Stimulated activated CD4-positive, alpha-beta T cell treated with anti-CD3 and anti-CD28 coated beads, TNF-alpha, amount 100 ng/mL, for 24 hours (primary cell): Measurements from ENCODE around the gene CDH4.
"Not testable (repeated sequence)": the region's sequence is repeated elsewhere in the genome, so short reads cannot be mapped to it uniquely, and the experiment has no call there.

ENCODE experiments used
- DNase-seq, 3 experiments: peaks; one replicate each; pipeline ENCODE4 v3.0.0-alpha.2; 2020; ENCODE audit warnings: low read depth in 3 of 3

The CDH4 gene

GRCh38 chr20:61253640-61254511 lies 1.8 kb downstream of the CDH4 start:
- no peak for DNase-seq

- DNase-seq = no peak
Observed at GRCh38 chr20:61254881-61255626, 3.0 kb downstream of the CDH4 start.

DNA sequence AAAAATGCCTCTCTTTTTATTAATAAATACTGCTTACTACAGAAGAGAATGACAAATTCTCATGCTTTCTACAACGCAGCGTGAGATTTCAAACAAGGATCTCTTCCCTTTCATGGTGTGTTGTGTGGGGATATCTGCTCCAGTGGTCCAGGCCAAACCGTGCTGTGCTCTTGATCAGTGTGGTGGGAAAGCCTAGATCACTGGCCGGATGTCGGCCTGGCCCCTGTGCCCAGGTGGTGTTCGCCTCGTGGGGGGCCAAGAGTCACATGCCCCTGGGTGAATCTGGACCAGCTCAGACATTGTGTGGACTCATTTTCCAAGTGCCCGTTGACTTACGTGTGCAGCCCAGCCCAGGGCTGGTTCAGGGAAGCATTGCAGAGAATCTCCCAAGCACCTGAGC lies 4.3 kb downstream of the CDH4 start:
- DNase-seq = no peak

GRCh38 chr20:61256824-61257223 lies 4.8 kb downstream of the CDH4 start:
- no peak for DNase-seq

GRCh38 chr20:61257611-61258010 lies 5.5 kb downstream of the CDH4 start:
- no peak for DNase-seq

- DNase-seq = no peak
Observed at GRCh38 chr20:61259741-61260140, 7.7 kb downstream of the CDH4 start.

- no peak for DNase-seq
Observed at GRCh38 chr20:61260905-61261304, 8.8 kb downstream of the CDH4 start.

- DNase-seq = no peak
Observed at GRCh38 chr20:61262036-61262435, 10.0 kb downstream of the CDH4 start.

DNA sequence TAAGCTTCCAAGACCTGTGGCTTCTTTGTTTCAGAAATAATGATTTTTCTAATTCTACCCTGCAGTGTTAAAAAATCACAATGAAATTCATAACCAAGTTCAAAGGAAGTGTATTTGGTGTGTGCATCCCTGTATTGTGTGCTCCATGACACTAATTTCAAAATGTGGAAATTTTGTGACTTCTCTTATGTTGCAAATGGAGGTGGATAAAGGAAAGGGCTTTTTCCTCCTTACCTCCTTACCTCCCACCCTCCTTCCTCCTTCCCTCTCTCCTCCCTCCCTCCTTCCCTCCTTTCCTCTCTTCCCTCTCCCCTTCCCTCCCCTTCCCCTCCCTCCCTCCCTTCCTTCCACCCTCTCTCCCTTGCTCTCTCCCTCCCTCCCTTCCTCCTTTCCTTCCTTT lies 10.5 kb downstream of the CDH4 start:
- no peak for DNase-seq

DNA sequence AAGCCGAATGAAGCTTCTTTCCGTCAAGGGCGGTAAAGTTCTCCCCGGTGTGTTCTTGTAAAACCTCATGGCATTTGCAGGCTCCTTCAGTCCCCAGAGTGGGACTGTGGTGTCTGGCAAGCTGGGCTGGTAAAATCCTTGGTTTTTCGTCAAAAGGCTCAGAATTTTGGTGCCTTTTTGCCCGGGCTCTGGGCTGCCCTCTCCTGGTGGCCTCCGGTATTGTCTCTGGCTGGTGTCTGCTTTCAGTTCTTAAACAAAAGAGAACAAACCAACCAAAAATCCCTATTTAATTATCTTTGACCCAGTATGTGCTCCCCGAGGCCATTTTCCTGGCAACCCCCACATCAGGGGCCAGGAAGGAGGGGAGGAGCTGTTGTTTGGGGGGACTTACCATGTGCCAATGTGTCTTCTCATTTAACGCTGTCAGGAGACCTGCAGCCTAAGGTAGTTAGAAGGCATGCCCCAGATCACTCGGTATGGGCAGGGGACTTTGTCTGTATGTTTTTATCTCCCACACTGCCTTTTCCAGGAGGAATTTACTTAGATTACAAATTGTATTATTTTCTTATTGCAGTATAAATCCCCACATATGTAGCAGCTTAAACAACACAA lies 11.1 kb downstream of the CDH4 start:
- DNase-seq = peak in 2 of 3 experiments; percentile 1 to 41

DNA sequence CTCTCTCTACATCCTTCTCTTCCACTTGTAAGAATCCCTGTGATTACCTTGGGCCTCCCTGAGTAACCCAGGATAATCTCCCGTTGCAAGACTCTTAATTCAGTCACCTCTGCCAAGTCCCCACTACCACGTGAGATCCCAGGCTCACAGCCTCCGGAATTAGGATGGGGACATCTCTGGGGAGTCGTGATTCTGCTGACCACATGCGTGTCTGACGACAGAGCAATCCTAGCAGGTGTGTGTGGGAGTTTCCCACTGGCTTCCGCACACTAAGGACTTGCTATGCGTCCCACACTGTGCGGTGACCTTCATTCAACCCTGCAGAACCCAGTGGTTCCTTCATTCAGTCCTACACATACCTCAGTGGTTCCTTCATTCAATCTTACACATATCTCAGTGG lies 11.9 kb downstream of the CDH4 start:
- no peak for DNase-seq

- no peak for DNase-seq
Observed at GRCh38 chr20:61267241-61267640, 15.2 kb downstream of the CDH4 start.

DNA sequence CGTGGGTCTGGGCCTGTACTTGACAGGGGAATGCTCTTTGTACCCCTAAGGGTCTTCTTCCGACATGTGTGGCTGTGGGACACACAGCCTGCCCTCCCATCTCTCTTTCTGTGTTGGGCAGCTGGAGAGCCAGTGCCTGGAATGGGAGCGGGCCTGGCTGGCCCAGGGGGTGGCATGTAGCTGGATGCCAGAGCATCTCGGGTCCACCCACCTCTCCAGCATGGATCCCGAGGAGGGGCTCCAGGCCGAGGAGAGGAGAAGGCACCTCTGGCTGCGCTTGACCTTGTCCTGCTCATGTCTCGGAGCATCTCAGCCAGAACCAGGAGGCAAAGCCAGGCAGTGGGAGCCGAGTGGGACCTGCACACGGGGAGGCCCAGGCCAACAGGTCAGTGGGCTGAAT lies 16.0 kb downstream of the CDH4 start:
- no peak for DNase-seq

DNA sequence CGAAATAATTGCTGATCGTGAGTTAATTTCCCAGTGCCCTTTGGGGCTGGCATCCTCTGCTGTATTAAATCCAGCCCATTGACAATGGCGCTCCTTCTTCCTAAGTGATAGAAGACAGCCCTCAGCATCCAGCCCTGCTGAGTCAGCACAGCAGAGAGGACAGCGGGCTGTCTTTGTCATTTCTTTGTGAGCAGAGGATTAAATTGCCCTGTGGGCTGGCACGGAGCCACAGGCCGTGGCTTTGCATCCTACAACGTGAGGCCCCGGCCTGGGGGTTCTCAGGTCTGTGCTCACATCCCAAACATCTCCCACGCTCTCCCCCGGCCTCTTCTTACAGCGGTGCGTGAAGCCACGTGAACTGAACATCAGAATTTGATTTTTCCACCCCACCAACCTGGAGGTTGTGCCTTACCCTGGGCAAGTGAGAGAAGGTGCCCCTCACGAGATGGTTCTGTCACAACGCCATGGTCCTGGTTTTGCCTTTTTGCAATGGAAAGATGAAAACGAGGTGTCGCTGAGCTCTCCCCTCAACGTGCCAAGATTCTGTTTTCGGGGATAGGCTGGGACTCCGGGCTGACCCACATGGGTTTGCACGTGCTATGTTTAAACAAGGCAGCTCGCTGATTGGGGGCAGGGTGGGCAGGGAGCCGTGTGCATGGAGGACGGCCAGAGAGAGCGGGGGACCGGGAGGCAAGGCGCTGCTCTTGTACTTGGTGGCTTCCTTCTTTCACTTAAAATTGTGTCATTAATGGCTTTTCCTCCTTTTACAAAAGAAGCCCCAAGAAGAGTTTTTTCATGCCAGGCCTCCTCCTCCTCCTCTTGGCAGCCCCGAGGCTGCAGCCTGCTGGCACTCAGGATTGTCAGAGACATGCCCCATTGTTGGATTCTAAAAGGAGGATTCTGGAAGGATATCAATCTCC lies 19.5 kb downstream of the CDH4 start:
- no peak for DNase-seq

DNA sequence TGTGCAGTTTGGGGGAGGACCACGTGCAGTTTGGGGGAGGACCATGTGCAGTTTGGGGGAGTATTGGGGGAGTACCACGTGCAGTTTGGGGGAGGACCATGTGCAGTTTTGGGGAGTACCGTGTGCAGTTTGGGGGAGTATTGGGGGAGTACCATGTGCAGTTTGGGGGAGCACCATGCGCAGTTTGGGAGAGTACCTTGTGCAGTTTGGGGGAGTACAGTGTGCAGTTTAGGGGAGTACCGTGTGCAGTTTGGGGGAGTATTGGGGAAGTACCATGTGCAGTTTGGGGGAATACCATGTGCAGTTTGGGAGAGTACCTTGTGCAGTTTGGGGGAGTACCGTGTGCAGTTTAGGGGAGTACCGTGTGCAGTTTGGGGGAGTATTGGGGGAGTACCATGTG lies 21.0 kb downstream of the CDH4 start:
- DNase-seq = not testable (repeated sequence)

GRCh38 chr20:61273666-61274065 lies 21.6 kb downstream of the CDH4 start:
- not testable (repeated sequence) for DNase-seq

GRCh38 chr20:61274326-61274725 lies 22.3 kb downstream of the CDH4 start:
- no peak for DNase-seq

DNA sequence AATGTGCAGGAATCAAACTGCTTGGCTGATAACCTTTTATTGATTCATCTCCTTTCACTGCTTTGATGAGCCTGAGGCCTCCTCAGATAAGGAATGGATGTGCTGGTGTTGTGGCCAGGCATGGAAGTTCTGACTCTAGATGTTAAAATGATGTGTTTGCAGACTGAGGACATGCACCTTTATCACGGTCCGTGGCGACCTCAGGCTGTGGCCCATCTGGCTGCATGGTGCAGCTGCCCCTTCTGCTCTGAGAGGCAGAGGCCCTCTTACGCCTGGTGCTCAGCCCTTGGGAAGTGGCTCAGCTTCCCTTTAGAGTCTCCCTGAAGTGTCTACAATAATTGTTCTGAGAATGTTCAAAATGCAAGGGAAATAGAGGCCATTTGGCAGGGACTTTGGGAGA lies 26.2 kb downstream of the CDH4 start:
- DNase-seq = no peak

DNA sequence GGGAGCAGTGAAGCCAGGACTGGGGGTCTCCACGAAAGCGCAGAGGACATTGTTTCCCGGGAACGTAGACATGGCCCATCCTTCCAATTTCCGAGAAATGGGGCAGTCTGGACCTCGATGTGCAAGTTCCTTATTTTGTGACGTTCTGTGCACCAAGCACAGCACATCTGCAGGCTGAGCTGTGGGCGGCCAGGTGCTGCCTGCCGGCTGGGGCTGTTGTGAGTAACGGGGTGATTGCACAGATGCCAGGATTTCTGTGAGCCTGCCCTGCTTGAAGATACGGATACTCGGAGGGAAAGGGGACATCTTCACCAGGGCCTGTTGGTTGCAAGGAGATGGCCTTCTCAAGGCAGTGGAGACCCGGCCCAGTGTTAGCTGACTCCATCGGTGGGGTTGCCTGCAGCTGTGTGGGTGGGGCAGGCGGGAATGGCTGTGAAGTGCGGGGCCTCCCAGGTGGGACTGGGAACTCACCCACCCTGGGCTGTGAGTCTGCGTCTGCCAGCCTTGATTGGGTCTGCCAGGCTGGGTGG lies 27.6 kb downstream of the CDH4 start:
- no peak for DNase-seq

- DNase-seq = no peak
Observed at GRCh38 chr20:61280217-61280980, 28.3 kb downstream of the CDH4 start.
